Left renal cortex interstitium (tissue), 4 donors: ENCODE results near the gene PFKL. TPM values are rescaled to one million over a fixed set of nuclear protein-coding genes. Genes with fewer than 3 reads are reported as not detected.
A peak's percentile ranks its signal among the peaks of the same experiment; 100 is the strongest.
"Not testable (repeated sequence)": the region's sequence is repeated elsewhere in the genome, so short reads cannot be mapped to it uniquely, and the experiment has no call there.

Experiments
- DNase-seq, 4 donors: peaks; one replicate each; pipeline ENCODE4 v3.0.0-alpha.2; 2013; ENCODE audit warnings: low read depth in 4 of 4, low spot score in 2 of 4, missing footprints in 1 of 4
- polyA plus RNA-seq, 4 donors: library from polyadenylated mRNA; unstranded; fragments of 120-200 nt; gene quantifications; one replicate each; pipeline ENCODE4 v1.2.1, GENCODE V29; 2013; ENCODE audit not compliant: insufficient read length in 4 of 4

PFKL gene
- polyA plus RNA-seq, 4 donors: 104 to 178 (median 157) TPM

GRCh38 chr21:44354775-44355771 is 55.2 kb downstream of the PFKL start:
- DNase-seq: no peak

GRCh38 chr21:44356160-44356559 is 56.3 kb downstream of the PFKL start:
- DNase-seq: no peak

GRCh38 chr21:44356636-44357035 is 56.8 kb downstream of the PFKL start:
- DNase-seq: no peak

GRCh38 chr21:44357064-44357837 is 57.4 kb downstream of the PFKL start:
- no peak for DNase-seq

- DNase-seq: no peak
Measured at GRCh38 chr21:44359396-44359795, 59.5 kb downstream of the PFKL start.

- DNase-seq: no peak
Measured at GRCh38 chr21:44360159-44360558, 60.3 kb downstream of the PFKL start.

- DNase-seq: not testable (repeated sequence)
Measured at GRCh38 chr21:44361903-44362302, 62.0 kb downstream of the PFKL start.

- no peak for DNase-seq
Measured at GRCh38 chr21:44363278-44363677, 63.4 kb downstream of the PFKL start.

- no peak for DNase-seq
Measured at GRCh38 chr21:44364151-44365053, 64.5 kb downstream of the PFKL start.

- no peak for DNase-seq
Measured at GRCh38 chr21:44365251-44365966, 65.6 kb downstream of the PFKL start.

- DNase-seq: no peak
Measured at GRCh38 chr21:44365967-44366585, 66.2 kb downstream of the PFKL start.

GRCh38 chr21:44366586-44367211 is 66.8 kb downstream of the PFKL start:
- no peak for DNase-seq

- no peak for DNase-seq
Measured at GRCh38 chr21:44368711-44369446, 69.0 kb downstream of the PFKL start.

- peak in 2 of 4 donors; percentile 26 to 31 for DNase-seq
Measured at GRCh38 chr21:44370027-44370735, 70.3 kb downstream of the PFKL start.

GRCh38 chr21:44370786-44371410 is 71.0 kb downstream of the PFKL start:
- no peak for DNase-seq

GRCh38 chr21:44371596-44371995 is 71.7 kb downstream of the PFKL start:
- DNase-seq: no peak

- no peak for DNase-seq
Measured at GRCh38 chr21:44372616-44373015, 72.8 kb downstream of the PFKL start.
